ENCODE data around the gene ANKRD12. TPM values are rescaled to one million over a fixed set of nuclear protein-coding genes. Genes with fewer than 3 reads are reported as not detected.

Gene ANKRD12
- total and polyA plus RNA-seq, 12 donors: 14.1 to 91.2 (median 36.5) TPM

- DNase-seq: no peak
- Histone ChIP-seq H3K27ac (peak overlapping the region in 1 of 5 donors; percentile 17), H3K27me3 (no peaks in the 10 kb centered on the region), H3K9me3 (replicated peaks in 1 of 3) (no peaks in the 10 kb centered on the region), H3K36me3 (replicated peaks in 1 of 2) (no peaks in the 10 kb centered on the region), H3K4me1 (replicated peaks in 1 of 2) (peaks cover 10 to 20% of the 10 kb centered on the region in 2 donors), H3K4me3 (no peak overlapping the region)
- 69 to 78% (median 77%) methylated on average over 4 of the region's 4 CpGs for WGBS, 4 donors
- no peak for TF ChIP-seq CTCF (IDR thresholded peaks at IDR 0.05)
- intact Hi-C loops (cut with DNase I): no loop called here
Observed at GRCh38 chr18:9184998-9185613, 48.5 kb downstream of the ANKRD12 start.

- no peak overlapping the region for H3K4me3 ChIP-seq
- intact Hi-C loops (cut with DNase I): no loop called here
- H3K27me3 ChIP-seq: no peaks in the 10 kb centered on the region
- DNase-seq: no peak
- H3K4me1 ChIP-seq (replicated peaks in 1 of 2): peaks cover 6 to 10% of the 10 kb centered on the region in 2 donors
- no peaks in the 10 kb centered on the region for H3K36me3 ChIP-seq (replicated peaks in 1 of 2)
- H3K9me3 ChIP-seq (replicated peaks in 1 of 3): no peaks in the 10 kb centered on the region
- WGBS, 4 donors: 95 to 100% (median 97%) methylated on average over 3 of the region's 3 CpGs
- TF ChIP-seq POLR2A (IDR thresholded peaks at IDR 0.05) (no peak), CTCF (IDR thresholded peaks at IDR 0.05) (no peak)
- no peak overlapping the region for H3K27ac ChIP-seq
Observed at GRCh38 chr18:9188359-9189231, 52.0 kb downstream of the ANKRD12 start.

- peaks cover 6 to 10% of the 10 kb centered on the region in 2 donors for H3K4me1 ChIP-seq (replicated peaks in 1 of 2)
- no peak overlapping the region for H3K27ac ChIP-seq
- no peaks in the 10 kb centered on the region for H3K27me3 ChIP-seq
- no peak for DNase-seq
- intact Hi-C loops (cut with DNase I): no loop called here
- H3K9me3 ChIP-seq (replicated peaks in 1 of 3): no peaks in the 10 kb centered on the region
- 75 to 91% (median 88%) methylated on average over 2 of the region's 2 CpGs for WGBS, 4 donors
- no peaks in the 10 kb centered on the region for H3K36me3 ChIP-seq (replicated peaks in 1 of 2)
- no peak overlapping the region for H3K4me3 ChIP-seq
- TF ChIP-seq CTCF (IDR thresholded peaks at IDR 0.05) (no peak), POLR2A (IDR thresholded peaks at IDR 0.05) (no peak)
Observed at GRCh38 chr18:9189491-9189890, 52.9 kb downstream of the ANKRD12 start.

- 72 to 78% (median 75%) methylated on average over 2 of the region's 2 CpGs for WGBS, 4 donors
- intact Hi-C loops (cut with DNase I): no loop called here
- DNase-seq: no peak
- Histone ChIP-seq H3K36me3 (replicated peaks in 1 of 2) (no peaks in the 10 kb centered on the region), H3K27ac (peak overlapping the region in 1 of 5 donors; percentile 4), H3K9me3 (replicated peaks in 1 of 3) (no peaks in the 10 kb centered on the region), H3K4me3 (no peak overlapping the region), H3K4me1 (replicated peaks in 1 of 2) (no peaks in the 10 kb centered on the region), H3K27me3 (no peaks in the 10 kb centered on the region)
- TF ChIP-seq POLR2A (IDR thresholded peaks at IDR 0.05) (no peak), CTCF (IDR thresholded peaks at IDR 0.05) (no peak)
Observed at GRCh38 chr18:9191658-9192256, 55.2 kb downstream of the ANKRD12 start.
